SW480 (cell line): ENCODE data around the gene MKI67.

Source experiments
- DNase-seq: peaks from one replicate; pipeline ENCODE4 v3.0.0-alpha.2; 2016; ENCODE audit warnings: low spot score

MKI67 gene

DNA sequence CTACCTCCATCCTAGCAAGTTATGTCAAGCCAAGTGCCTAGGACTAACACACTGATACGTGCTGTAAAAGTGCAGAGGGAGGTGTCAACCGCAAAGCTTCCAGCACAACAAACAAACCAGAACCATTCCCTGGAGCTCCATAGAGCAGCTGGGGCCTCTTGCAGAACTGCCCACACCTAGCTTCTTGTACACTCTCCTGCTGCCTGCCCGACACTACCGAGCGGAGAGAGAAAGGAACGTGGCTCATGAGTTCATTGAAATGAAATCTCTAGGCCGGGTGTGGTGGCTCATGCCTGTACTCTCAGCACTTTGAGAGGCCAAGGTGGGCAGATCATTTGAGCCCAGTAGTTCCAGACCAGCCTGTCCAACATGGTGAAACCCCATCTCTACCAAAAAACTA lies 73.5 kb downstream of the MKI67 start:
- DNase-seq, result no peak

- no peak for DNase-seq
Observed at GRCh38 chr10:128051548-128051947, 74.7 kb downstream of the MKI67 start.

- DNase-seq, result no peak
Observed at GRCh38 chr10:128050936-128051335, 75.3 kb downstream of the MKI67 start.

DNA sequence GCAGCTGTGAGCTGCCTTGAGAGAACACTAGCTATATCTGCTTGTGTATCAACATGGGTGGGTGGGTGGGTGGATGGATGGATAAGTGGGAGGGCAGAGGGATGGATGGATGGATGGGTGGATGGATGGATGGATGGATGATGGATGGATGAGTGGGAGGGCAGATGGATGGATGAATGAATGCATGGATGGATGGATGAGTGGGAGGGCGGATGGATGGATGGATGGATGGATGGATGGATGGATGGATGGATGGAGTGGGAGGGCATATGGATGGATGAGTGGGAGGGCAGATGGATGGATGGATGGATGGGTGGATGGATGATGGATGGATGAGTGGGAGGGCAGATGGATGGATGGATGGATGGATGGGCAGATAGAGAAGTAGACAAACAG lies 76.1 kb downstream of the MKI67 start:
- no peak for DNase-seq

- DNase-seq, result no peak
Observed at GRCh38 chr10:128049226-128050120, 76.8 kb downstream of the MKI67 start.

DNA sequence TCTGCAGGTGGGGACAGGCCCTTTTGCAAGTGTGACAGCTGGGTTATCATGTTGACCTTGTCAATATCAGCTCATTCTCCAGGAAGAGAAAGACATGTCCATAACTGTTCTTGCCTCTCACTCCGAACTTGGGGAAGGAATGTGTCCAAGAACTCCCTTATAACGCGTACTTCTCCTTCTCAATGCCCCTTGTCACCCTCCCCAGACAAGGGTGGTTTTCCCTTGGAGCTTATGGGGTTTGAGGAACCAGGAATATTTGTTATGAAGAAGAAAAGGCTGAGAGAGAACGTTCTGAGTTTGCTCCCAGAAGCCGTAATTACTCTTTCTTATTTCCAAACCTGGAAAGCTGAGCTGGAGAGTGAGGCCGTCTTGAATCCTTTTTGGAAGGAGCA lies 77.4 kb downstream of the MKI67 start:
- DNase-seq, result no peak

GRCh38 chr10:128047991-128048818 lies 78.0 kb downstream of the MKI67 start:
- DNase-seq, result peak; percentile 16

DNA sequence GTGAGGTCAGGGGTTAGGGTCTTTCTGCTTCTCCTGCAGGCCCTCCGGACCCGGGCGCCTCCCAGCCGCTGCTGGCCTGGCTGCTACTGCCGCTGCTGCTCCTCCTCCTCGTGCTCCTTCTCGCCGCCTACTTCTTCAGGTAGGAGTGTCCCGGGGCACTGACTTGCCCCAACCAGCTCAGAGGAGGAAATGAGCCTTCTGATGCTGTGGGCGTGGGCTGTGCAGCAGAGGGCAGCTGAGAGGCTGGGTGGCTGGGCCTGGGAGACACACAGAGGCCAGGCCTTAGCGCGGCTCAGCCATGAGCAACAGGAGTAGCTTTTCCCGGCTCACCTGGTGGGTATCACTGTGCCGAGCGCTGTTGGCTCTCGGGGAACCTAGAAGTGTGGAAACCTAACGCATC lies 78.9 kb downstream of the MKI67 start:
- DNase-seq, result peak; percentile 68

DNA sequence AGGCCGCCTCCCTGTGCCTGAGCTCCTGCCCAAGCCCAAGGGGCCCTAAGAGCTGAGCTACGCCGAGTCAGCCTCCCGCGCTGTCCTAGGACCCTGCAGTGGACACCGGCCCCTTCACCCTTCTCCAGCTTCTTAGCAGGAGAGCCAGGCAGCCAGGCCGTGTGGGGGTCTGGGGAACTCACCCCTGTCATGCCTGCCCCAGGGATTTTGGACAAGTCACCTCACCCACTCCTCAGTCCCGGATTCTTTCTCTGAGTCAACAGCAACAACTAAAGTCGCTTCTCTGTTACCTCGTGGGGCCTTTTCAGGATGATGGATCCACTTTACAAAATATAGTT lies 79.3 kb downstream of the MKI67 start:
- DNase-seq, result no peak
